Breast epithelium (tissue), 3 donors: ENCODE measurements around the gene CNOT11.

Source experiments
- POLR2A ChIP-seq: fragments of 450-650 bp; IDR thresholded peaks from one replicate; pipeline ENCODE4 v1.6.1; 2016; ENCODE audit warnings: antibody characterized with exemption, mild to moderate bottlenecking, moderate library complexity
- POLR2AphosphoS5 ChIP-seq, 3 donors: sonication (generic); formaldehyde crosslinking; IDR thresholded peaks; one replicate each; pipeline ENCODE4 v1.6.1; 2017; ENCODE audit warnings: antibody characterized with exemption in 3 of 3
- TF ChIP-seq, protein P1 (sequence below), 3 donors: fragments of 450-650 bp; IDR thresholded peaks; one replicate each; pipeline ENCODE4 v1.5.1; 2016 to 2017; ENCODE audit warnings: antibody characterized with exemption in 3 of 3, mild to moderate bottlenecking in 3 of 3, moderate library complexity in 3 of 3

- TF ChIP-seq POLR2A (no peak), POLR2AphosphoS5 (IDR thresholded peaks at IDR 0.05) (no peak)
- TF ChIP-seq, protein P1, sequence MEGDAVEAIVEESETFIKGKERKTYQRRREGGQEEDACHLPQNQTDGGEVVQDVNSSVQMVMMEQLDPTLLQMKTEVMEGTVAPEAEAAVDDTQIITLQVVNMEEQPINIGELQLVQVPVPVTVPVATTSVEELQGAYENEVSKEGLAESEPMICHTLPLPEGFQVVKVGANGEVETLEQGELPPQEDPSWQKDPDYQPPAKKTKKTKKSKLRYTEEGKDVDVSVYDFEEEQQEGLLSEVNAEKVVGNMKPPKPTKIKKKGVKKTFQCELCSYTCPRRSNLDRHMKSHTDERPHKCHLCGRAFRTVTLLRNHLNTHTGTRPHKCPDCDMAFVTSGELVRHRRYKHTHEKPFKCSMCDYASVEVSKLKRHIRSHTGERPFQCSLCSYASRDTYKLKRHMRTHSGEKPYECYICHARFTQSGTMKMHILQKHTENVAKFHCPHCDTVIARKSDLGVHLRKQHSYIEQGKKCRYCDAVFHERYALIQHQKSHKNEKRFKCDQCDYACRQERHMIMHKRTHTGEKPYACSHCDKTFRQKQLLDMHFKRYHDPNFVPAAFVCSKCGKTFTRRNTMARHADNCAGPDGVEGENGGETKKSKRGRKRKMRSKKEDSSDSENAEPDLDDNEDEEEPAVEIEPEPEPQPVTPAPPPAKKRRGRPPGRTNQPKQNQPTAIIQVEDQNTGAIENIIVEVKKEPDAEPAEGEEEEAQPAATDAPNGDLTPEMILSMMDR (IDR thresholded peaks at IDR 0.05) = no peak
Observed at GRCh38 chr2:101238930-101239759, 13.5 kb upstream of the CNOT11 start.
